Activated T-helper 17 cell treated with anti-CD3 and anti-CD28 coated beads, Interleukin-2, amount 50 U/mL, for 72 hours (primary cell): Measurements from ENCODE around the gene SCP2. TPM values are rescaled to one million over a fixed set of nuclear protein-coding genes. Genes with fewer than 3 reads are reported as not detected.

Experiments used
- ATAC-seq: fragments of 150-1000 bp; cut with Tn5 transposase; replicated peaks from 2 replicates; pipeline ENCODE4 v1.10.0; 2021; ENCODE audit warnings: mild to moderate bottlenecking, moderate library complexity
- H3K27ac Mint-ChIP-seq: one replicate; pipeline ENCODE4 v1.8.0; 2022; ENCODE audit warnings: mixed read lengths
- H3K27me3 Mint-ChIP-seq: one replicate; pipeline ENCODE4 v1.8.0; 2022; ENCODE audit warnings: mixed read lengths
- H3K36me3 Mint-ChIP-seq: one replicate; pipeline ENCODE4 v1.8.0; 2022; ENCODE audit warnings: low read depth, mild to moderate bottlenecking, mixed read lengths
- H3K4me1 Mint-ChIP-seq: one replicate; pipeline ENCODE4 v1.8.0; 2022; ENCODE audit warnings: mixed read lengths
- H3K4me3 Mint-ChIP-seq: one replicate; pipeline ENCODE4 v1.8.0; 2022; ENCODE audit warnings: mild to moderate bottlenecking, mixed read lengths
- H3K9me3 Mint-ChIP-seq: one replicate; pipeline ENCODE4 v1.8.0; 2022; ENCODE audit warnings: mixed read lengths
- total RNA-seq, 2 donors: library from RNA; stranded (reverse); gene quantifications; one replicate each; pipeline ENCODE4 v1.2.3, GENCODE V29; 2022

SCP2 gene, protein sequence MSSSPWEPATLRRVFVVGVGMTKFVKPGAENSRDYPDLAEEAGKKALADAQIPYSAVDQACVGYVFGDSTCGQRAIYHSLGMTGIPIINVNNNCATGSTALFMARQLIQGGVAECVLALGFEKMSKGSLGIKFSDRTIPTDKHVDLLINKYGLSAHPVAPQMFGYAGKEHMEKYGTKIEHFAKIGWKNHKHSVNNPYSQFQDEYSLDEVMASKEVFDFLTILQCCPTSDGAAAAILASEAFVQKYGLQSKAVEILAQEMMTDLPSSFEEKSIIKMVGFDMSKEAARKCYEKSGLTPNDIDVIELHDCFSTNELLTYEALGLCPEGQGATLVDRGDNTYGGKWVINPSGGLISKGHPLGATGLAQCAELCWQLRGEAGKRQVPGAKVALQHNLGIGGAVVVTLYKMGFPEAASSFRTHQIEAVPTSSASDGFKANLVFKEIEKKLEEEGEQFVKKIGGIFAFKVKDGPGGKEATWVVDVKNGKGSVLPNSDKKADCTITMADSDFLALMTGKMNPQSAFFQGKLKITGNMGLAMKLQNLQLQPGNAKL
- 10 to 100 TPM; 59.5 to 75.1 TPM for total RNA-seq

- Mint-ChIP-seq H3K27ac (peak within 1 kb of the TSS; percentile 88), H3K9me3 (no peaks in the 10 kb centered on the region), H3K4me3 (peak within 1 kb of the TSS; percentile 88), H3K4me1 (peaks cover 5% of the 10 kb centered on the region), H3K36me3 (no peaks in the 10 kb centered on the region), H3K27me3 (no peaks in the 10 kb centered on the region)
- ATAC-seq = peak; percentile 95
Measured at GRCh38 chr1:52927212-52928014, at the start of gene SCP2. TSS of gene SCP2 (plus strand) at chr1:52927276. CDS start at chr1:52927397, 121 bp downstream.

DNA sequence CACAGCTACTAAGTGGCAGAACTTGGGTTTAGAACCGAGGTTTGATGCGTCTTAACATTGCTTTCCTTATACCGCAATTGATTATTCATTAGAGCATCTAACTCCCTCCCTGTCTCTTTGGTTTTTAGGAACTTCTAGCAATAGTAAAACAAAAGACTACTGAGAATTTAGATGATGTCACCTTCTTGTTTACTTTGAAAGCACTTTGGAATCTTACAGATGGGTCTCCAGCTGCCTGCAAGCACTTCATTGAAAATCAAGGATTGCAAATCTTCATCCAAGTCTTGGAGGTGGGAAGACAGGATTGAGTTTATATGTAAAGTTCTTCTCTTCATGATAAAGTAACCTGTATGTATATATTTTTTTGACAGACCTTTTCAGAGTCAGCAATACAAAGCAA lies 49.5 kb upstream of the SCP2 start:
- Mint-ChIP-seq H3K9me3 (no peaks in the 10 kb centered on the region), H3K36me3 (no peaks in the 10 kb centered on the region), H3K4me1 (no peaks in the 10 kb centered on the region), H3K4me3 (no peak overlapping the region), H3K27me3 (no peaks in the 10 kb centered on the region), H3K27ac (no peak overlapping the region)
- ATAC-seq = no peak

GRCh38 chr1:52880206-52880605 lies 46.9 kb upstream of the SCP2 start:
- Mint-ChIP-seq H3K4me3 (no peak overlapping the region), H3K4me1 (no peaks in the 10 kb centered on the region), H3K27me3 (no peaks in the 10 kb centered on the region), H3K9me3 (no peaks in the 10 kb centered on the region), H3K36me3 (no peaks in the 10 kb centered on the region), H3K27ac (no peak overlapping the region)
- no peak for ATAC-seq

GRCh38 chr1:52887483-52887882 lies 39.6 kb upstream of the SCP2 start:
- Mint-ChIP-seq H3K4me3 (no peak overlapping the region), H3K4me1 (no peaks in the 10 kb centered on the region), H3K27ac (no peak overlapping the region), H3K36me3 (no peaks in the 10 kb centered on the region), H3K27me3 (no peaks in the 10 kb centered on the region), H3K9me3 (no peaks in the 10 kb centered on the region)
- ATAC-seq = no peak

GRCh38 chr1:52892424-52893215 lies 34.5 kb upstream of the SCP2 start:
- Mint-ChIP-seq H3K9me3 (no peaks in the 10 kb centered on the region), H3K36me3 (peaks cover 7% of the 10 kb centered on the region), H3K27ac (no peak overlapping the region), H3K27me3 (no peaks in the 10 kb centered on the region), H3K4me1 (no peaks in the 10 kb centered on the region), H3K4me3 (no peak overlapping the region)
- ATAC-seq = no peak

- Mint-ChIP-seq H3K27ac (no peak overlapping the region), H3K36me3 (peaks cover 7% of the 10 kb centered on the region), H3K27me3 (no peaks in the 10 kb centered on the region), H3K4me3 (no peak overlapping the region), H3K4me1 (no peaks in the 10 kb centered on the region), H3K9me3 (no peaks in the 10 kb centered on the region)
- ATAC-seq = no peak
Measured at GRCh38 chr1:52899445-52899894, 27.6 kb upstream of the SCP2 start.

DNA sequence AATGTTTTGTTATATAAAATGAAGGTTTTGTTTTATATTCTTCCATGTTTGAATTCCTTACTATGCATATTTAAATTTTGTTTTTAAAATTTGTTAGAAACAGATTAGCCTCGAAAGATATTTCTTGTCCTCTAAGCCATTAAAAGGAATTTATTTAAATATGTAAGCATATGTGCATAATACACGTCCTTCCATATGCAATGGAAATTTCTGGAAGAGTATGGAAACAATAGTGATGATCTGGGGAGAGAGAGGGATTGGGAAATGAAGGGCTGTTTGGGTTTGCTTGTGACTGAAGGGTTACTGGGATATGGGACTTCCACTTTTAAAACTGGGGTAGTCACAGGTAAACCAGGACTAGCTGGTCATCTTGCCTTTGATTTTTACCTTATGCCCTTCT lies 26.7 kb upstream of the SCP2 start:
- Mint-ChIP-seq H3K36me3 (peaks cover 7% of the 10 kb centered on the region), H3K9me3 (no peaks in the 10 kb centered on the region), H3K4me1 (no peaks in the 10 kb centered on the region), H3K27ac (no peak overlapping the region), H3K4me3 (no peak overlapping the region), H3K27me3 (no peaks in the 10 kb centered on the region)
- no peak for ATAC-seq

DNA sequence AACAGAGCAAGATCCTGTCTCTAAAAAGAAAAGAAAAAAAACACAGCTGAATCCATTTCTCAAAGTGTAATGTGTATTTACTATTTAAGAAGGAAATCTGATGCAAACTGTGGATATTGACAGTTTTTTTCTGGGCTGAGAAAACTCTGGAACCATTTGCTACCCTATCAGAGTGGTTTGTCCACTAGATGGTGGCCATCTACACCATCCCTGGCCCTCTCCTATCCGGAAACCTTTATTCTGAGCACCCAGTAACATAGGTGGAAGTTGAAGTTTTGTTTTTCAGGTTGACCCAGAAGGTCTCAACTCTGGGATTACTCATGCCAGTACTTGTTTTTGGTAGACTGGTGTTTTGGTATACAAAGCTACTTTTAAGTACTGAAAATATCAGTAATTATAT lies 25.7 kb upstream of the SCP2 start:
- Mint-ChIP-seq H3K4me3 (no peak overlapping the region), H3K9me3 (no peaks in the 10 kb centered on the region), H3K27ac (no peak overlapping the region), H3K4me1 (no peaks in the 10 kb centered on the region), H3K36me3 (peaks cover under 1% of the 10 kb centered on the region), H3K27me3 (no peaks in the 10 kb centered on the region)
- ATAC-seq = no peak

DNA sequence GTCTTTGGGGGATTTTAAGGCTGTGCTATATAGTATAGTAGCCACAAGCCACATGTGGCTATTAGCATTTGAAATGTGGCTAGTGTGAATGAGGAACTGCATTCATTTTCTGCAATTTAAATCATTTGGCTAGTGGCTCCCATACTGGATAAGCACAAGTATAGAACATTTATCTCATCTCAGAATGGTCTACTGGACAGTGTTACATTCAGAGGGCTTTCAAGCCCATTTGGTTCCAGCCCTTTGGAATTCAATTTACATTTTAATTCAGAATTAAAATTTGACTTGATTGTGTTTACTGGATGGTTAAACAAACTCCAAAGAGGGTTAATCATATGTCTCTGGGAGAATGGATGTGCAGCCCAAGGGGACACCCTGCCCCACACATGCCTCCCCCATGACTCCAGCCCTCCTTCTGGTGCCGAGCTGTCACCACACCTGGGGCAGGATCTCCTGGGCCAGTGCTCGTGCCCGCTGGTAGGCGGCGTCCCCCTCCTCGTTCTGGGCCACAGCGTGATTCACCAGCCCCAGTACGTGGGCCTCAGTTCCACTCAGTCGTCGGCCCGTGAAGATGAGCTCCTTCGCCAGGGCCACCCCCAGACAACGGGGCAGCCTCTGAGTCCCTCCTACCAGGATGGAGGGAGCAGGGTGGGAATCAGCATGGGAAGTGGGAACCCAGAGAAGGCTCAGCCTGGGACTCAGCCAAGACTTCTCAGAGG lies 22.7 kb upstream of the SCP2 start:
- ATAC-seq = no peak
- no peak overlapping the region for H3K4me3 Mint-ChIP-seq
- H3K27me3 Mint-ChIP-seq = no peaks in the 10 kb centered on the region
- no peak overlapping the region for H3K27ac Mint-ChIP-seq
- no peaks in the 10 kb centered on the region for H3K4me1 Mint-ChIP-seq
- peaks cover 18% of the 10 kb centered on the region for H3K36me3 Mint-ChIP-seq
- H3K9me3 Mint-ChIP-seq = no peaks in the 10 kb centered on the region

- ATAC-seq = no peak
Measured at GRCh38 chr1:52904927-52905698, 22.0 kb upstream of the SCP2 start.

DNA sequence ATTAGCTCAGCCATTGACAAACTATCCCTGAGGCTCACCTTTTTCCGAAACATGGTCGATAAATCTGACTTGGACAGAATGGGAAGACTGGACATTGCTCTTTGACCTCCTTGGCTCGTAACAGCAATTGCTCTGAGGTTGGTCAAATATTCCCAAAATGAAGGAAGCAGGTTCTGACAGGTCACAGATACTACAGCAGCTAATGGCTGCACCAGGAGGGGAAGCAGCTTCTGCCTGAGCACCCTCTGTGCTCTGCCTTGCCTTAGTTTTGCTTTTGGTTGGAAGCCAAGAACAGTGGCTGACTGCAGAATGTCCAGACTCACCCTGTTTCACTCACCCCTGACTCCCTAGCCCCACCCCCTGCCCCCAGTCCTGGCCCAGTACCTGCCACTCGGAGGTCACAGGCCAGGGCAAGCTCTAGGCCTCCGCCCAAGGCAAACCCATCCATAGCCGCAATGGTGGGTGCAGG lies 20.9 kb upstream of the SCP2 start:
- Mint-ChIP-seq H3K27me3 (no peaks in the 10 kb centered on the region), H3K36me3 (peaks cover 26% of the 10 kb centered on the region), H3K9me3 (no peaks in the 10 kb centered on the region), H3K4me1 (no peaks in the 10 kb centered on the region), H3K4me3 (no peak overlapping the region), H3K27ac (no peak overlapping the region)
- ATAC-seq = no peak

More at GRCh38 chr1:52904927-52905698, 22.0 kb upstream of the SCP2 start:
- H3K27me3 Mint-ChIP-seq = no peaks in the 10 kb centered on the region
- no peak overlapping the region for H3K4me3 Mint-ChIP-seq
- H3K9me3 Mint-ChIP-seq = no peaks in the 10 kb centered on the region
- no peak overlapping the region for H3K27ac Mint-ChIP-seq
- peaks cover 26% of the 10 kb centered on the region for H3K36me3 Mint-ChIP-seq
- no peaks in the 10 kb centered on the region for H3K4me1 Mint-ChIP-seq

GRCh38 chr1:52907068-52907811 lies 19.8 kb upstream of the SCP2 start:
- no peak for ATAC-seq
- no peaks in the 10 kb centered on the region for H3K27me3 Mint-ChIP-seq
- peaks cover 26% of the 10 kb centered on the region for H3K36me3 Mint-ChIP-seq
- no peaks in the 10 kb centered on the region for H3K9me3 Mint-ChIP-seq
- no peak overlapping the region for H3K27ac Mint-ChIP-seq
- no peak overlapping the region for H3K4me3 Mint-ChIP-seq
- no peaks in the 10 kb centered on the region for H3K4me1 Mint-ChIP-seq

DNA sequence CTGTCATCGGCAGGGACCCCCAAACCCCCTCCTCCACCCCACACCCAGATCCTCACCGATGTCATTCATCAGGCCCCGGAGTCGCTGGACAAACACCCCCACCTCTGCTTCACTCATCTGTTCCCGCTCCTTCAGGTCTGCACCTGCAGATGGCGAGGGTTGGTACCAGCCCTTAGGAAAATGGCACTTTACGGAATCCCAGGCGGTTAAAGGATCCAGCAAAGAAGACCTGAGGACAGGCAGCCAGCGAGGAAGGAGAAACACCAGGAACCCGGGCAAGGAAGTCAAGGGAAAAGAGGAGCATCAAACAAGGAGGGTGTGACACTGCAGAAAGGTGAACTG lies 19.3 kb upstream of the SCP2 start:
- no peaks in the 10 kb centered on the region for H3K9me3 Mint-ChIP-seq
- no peak overlapping the region for H3K4me3 Mint-ChIP-seq
- H3K27me3 Mint-ChIP-seq = no peaks in the 10 kb centered on the region
- no peak for ATAC-seq
- peaks cover 26% of the 10 kb centered on the region for H3K36me3 Mint-ChIP-seq
- no peaks in the 10 kb centered on the region for H3K4me1 Mint-ChIP-seq
- no peak overlapping the region for H3K27ac Mint-ChIP-seq
